Activated CD8-positive, alpha-beta memory T cell treated with anti-CD3 and anti-CD28 coated beads for 36 hours (primary cell): ENCODE data around the gene DUSP2. TPM values are rescaled to one million over a fixed set of nuclear protein-coding genes. Genes with fewer than 3 reads are reported as not detected.

Experiments
- CTCF ChIA-PET: fragments of 350-600 bp; sonication (Branson Sonifier 250); formaldehyde crosslinking; loops from one replicate; lab custom pipeline; 2021; ENCODE audit warnings: antibody characterized with exemption; lab: Charles Lee
- POLR2A ChIA-PET: fragments of 350-600 bp; sonication (Branson Sonifier 250); formaldehyde crosslinking; loops from one replicate; lab custom pipeline; 2021; ENCODE audit warnings: antibody characterized with exemption; lab: Charles Lee
- total RNA-seq, 2 experiments: library from RNA; stranded (reverse); gene quantifications; one replicate each; pipeline ENCODE4 v1.2.3, GENCODE V29; 2021

The DUSP2 gene
- total RNA-seq, 2 experiments from 2014 or later = 297 to 298 TPM

DNA sequence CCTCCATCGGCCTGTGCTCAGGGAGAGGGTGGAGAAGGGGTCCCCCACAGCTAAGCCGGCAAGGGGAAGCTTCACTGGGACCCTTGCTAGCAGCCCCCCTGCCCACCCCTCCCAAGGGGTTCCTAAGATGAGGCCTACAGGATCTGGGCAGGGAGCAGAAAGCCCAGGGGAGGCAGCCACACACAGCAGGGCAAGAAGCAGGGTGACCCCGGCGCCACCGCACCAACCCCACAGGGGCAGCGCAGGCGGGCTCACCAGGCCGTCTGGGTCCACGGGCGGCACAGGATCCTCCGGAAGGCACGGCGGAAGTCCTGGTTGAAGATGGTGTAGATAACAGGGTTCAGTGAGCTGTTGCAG, 30.7 kb downstream of the DUSP2 start:
- POLR2A ChIA-PET = no interaction called here
- CTCF ChIA-PET = interaction anchor here (0.9 to 1.8 kb wide), 3 partner anchors 24 to 92 kb away, joined by 3 to 6 read pairs (median 5); partner anchors contain the start of gene ASTL

DNA sequence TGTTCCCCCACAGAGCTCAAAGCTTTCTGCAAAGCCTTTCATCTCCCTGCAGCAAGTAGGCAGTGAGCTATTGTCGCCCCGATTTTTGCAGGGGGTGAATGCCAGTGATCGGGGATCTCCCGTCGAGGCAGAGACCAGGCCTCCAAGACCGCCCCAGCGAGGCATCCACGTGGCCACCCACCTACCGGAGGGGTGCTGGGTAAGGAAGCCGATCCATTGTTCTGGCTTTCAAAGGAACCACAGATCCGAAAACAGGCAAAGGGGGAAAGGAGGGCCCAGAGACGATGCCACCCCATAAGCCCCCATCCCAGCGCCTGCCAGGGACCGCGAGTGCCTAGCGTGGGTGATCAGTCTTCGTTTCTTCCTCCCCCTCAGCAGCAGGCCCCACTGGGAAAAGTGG, 31.3 kb downstream of the DUSP2 start:
- ChIA-PET CTCF (interaction anchor here (1.5 to 1.8 kb wide), 2 partner anchors 61 to 121 kb away, joined by 3 to 6 read pairs; no protein-coding TSS in a partner anchor), POLR2A (no interaction called here)

DNA sequence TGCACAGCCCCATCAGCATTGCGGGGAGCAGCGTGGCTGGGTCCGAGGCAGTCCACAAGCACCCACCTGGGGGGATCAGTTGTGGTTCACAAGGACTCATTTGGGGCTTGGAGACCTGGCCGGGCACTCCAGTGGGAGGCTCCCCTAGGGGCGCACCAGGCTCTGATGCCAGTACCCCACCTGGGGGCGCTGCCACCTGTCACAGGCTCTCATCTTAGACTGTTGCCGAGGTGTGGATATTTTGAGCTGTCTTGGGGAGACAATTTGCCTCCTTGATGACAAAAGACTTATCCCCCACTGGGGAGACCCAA, 31.9 kb downstream of the DUSP2 start:
- CTCF ChIA-PET = interaction anchor here (0.8 to 1.8 kb wide), 3 partner anchors 11 to 121 kb away, joined by 3 to 6 read pairs (median 4); no protein-coding TSS in a partner anchor
- POLR2A ChIA-PET = no interaction called here

DNA sequence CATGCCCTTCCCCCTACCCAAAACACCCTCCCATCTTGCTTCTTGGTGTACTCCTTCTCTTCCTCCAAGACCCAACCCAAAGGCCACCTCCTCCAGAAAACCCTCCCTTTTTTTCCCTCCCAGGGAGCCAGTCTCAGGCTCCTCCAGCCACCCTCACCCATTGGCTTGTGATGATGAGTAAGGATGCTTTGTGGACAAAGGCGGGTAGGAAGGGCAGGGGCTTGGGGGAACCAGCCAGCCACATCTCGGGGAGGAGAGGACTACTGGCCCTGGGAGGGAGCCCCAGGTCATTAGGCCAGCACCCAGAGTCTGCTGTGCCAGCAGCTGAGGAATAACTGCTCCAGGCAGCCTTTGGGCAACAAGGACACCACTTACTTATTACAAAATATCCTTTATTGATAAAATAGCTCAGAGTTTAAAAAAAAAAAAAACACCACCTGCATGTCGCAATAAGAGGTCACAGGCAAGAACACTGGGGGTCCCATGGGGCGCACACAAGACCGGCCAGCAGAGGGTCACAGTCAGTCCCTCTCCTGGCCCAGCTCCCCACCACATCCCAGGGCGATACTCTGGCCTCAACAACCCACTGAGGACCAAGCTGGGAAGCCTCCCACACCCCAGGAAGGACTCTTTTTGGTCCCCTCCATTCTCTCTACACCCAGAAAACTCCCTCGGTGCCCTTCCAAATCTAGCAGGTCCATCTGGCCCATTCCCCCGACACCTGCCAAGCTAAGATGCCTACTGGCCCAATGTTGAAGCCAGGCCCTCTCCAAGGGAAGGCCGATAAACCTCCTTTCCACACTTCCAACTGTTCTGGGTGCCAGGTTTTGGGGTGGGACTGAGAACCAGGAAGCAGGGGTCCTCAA, 32.5 kb downstream of the DUSP2 start:
- ChIA-PET CTCF (interaction anchor here (0.8 to 1.5 kb wide), 2 partner anchors 11 to 120 kb away, joined by 3 to 4 read pairs; no protein-coding TSS in a partner anchor), POLR2A (no interaction called here)

DNA sequence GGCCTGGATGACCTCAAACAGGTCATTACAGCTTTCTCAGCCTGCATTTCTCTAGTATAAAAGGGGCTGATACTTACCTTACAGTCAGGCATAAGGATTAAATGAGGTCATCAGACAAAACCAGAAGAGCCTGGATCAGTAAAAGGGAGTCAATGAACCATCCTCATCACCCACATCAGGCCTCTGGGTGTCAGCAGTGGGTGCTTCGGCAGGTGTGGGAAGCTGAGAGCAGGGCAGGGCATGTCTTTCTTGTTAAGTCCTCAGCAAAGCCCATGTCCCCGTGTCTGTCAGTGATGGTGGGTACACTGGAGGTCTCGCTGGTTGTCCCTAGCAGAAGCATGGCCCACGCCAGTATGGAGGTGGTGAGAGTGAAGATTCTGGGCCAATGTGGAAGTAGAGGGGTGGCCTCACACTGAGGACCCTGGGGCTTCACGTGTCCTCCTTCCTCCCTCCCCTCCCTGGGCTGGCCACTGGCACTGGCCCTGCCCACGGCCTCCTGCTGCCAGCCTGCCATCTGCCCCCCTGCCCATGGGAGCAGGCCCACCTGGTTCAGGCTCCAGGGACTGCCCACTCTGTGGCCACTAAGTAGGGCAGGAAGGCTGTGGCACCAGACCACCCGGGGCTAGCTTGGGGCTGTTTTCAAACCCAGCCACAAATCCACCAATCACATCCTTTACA, 33.3 kb downstream of the DUSP2 start:
- POLR2A ChIA-PET = no interaction called here
- CTCF ChIA-PET = no interaction called here

DNA sequence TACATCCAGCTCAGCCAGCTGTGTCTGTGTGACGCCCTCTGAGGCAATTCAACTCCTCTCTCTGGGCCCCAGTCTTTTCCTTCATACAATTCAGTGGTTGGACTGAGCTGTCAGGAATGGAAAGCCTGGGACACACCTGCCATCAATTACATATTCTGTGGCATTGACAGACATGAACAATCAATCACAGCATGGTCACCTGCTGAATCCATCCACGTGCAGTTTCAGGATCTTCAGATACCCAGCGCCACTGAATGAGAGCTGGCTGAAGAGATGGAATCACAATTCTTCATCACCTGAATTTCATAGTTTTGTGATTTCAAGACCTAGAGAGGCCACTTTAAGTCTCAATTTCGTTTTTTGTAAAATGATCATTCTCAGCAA, 34.0 kb downstream of the DUSP2 start:
- ChIA-PET CTCF (no interaction called here), POLR2A (no interaction called here)

DNA sequence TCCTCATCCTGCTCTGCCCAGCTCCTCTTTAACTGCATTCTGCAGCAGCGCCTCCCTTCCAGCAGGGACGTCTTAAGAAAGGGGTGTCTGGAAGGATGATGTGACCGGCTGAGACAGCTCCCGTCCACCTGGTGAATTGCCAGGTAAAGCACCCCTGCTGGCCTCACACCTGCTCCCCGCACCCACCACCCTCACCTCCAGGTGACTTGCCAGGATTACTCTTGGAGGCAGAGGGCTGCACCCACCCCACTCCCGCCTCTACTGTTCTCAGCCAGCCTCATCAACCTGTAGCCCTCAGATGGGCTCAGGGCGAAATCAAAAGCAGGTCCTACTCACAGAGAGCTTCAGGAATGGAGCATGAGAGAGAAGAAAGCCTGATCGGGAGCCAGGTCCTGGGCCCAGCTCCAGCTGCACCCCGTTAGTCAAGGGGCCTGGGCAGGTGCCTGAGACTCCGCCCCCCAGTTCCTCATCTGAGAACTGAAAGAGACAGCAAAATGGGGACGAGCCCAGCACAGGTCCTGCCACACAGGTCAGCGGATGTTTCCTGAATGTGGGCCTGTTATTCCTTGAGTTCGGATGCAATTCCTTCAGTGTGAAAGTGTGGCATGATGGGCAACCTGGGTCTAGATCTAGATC, 34.5 kb downstream of the DUSP2 start:
- CTCF ChIA-PET = no interaction called here
- POLR2A ChIA-PET = no interaction called here

DNA sequence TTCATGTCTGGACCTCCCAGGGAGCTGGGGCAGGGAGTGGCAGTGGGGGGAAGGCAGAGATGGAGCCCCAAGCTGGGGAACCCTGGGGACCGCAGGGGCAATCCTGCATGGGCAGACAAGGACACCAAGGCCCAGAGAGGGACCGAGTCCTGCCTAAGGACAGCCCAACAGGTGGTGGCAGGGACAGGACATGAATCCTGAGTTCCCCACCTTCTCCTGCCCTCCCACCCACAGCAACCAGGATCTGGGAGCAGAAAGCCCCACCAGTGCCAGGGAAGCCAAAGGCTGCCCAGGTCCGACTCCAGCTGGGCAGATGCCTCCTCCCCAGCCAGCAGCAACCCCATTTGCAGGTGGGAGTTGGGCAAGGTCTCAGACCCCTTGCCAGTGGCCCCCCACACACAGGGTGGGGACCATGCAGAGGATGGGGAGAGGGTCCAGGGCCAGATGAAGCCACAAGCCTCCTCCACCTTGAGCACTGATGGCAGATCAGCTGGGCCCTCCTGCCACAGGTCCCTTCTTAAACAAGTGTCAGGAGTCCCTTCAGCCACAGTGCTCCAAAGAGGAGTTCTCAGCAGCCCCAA, 35.2 kb downstream of the DUSP2 start:
- ChIA-PET CTCF (no interaction called here), POLR2A (no interaction called here)

DNA sequence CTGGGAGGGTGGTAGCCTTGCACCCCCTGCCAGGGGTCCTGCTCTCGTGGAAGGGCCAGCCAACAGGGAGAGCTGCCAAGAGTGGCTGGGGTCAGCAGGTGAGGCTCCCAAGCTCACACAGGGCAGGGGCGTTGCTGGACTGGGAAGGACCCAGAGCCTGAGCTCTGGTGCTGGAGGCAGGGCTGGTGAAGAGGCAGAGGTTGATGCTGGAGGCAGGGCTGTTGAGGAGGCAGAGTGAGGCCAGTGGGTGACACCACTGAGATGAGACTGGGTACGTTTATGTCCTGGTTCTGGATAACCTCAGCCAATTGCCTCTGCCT, 35.9 kb downstream of the DUSP2 start:
- POLR2A ChIA-PET = no interaction called here
- CTCF ChIA-PET = no interaction called here

DNA sequence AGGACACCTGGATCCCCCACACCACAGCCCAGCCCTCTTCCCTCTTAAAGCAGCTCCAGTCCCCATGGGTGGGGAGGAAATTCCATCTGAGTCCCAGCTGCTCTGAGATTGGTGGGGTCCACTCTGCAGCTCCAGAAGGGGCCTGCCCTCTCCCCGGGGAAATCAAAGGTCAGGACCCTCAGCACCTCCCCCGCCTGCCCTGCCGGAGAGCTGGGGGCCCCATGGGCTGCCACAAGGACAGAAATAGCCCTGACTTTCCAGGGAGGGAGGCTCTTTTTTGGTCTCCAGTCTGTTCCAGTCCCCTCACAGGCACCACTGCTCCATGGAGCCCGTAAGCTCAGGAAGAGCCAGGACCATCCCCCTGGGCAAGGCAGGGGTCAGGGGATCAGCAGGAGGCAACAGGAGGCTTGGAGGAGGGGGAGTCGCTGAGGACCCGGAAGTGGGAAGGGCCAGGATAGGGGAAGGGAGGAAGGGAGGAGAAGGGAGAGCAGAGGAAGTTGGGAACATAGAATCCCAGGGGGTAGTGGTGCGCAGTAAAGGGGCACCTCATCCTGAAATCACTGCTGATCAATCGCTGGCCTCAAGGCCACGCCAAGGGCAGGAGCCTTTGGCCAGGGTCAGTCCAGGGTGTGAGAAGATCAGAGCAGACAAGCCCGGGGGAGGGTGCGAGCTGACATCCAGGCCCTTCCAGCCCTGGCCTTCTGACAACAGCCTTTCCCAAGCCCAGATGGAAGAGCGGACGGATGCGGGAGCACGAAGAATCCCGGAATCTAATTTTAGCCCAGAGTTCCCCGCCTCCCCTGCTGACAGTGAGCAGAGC, 36.5 kb downstream of the DUSP2 start:
- CTCF ChIA-PET = interaction anchor here (1.8 kb wide), 1 partner anchor 8 kb away, joined by 6 read pairs; the partner anchor contains the start of gene ADRA2B
- POLR2A ChIA-PET = no interaction called here

DNA sequence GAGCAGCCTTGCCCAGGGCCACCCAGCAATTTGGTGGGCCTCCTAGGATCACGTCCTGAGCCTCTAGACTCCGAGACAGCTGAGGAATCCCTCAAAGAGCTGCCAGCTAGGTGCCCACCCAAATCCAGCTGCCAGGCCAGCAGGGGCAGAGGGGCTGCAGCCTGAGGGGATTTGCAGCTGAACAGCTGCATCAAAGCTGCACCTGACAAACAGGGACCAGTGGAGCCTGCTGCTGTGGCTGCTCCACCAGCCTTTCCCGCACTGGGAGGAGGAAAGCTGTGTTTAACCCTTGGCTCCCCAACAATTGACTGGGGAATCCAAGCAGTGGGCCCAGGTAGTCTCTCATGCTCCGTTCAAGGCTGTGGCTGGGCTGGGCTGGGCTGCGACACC, 37.1 kb downstream of the DUSP2 start:
- POLR2A ChIA-PET = no interaction called here
- CTCF ChIA-PET = interaction anchor here (1.8 kb wide), 1 partner anchor 8 kb away, joined by 6 read pairs; the partner anchor contains the start of gene ADRA2B

DNA sequence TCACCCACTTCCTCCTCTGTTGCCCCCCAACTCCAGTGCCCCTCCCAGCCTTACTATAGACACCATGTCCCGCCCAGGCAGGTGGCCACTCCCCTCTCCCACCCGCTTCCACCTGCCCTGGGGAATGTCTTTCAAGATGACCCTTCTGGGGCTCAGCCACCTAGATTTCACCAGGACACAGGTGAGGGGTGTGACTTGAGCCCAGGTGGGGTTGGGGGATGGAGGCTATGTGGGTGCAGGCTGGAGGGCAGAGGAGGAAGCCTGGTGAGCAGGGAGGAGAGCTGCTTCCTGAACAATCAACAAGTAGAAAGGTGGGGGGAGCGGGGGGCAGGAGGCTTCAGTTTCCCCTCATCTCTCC, 37.6 kb downstream of the DUSP2 start:
- ChIA-PET CTCF (interaction anchor here (1.8 kb wide), 1 partner anchor 9 kb away, joined by 6 read pairs; the partner anchor contains the start of gene ADRA2B), POLR2A (no interaction called here)

DNA sequence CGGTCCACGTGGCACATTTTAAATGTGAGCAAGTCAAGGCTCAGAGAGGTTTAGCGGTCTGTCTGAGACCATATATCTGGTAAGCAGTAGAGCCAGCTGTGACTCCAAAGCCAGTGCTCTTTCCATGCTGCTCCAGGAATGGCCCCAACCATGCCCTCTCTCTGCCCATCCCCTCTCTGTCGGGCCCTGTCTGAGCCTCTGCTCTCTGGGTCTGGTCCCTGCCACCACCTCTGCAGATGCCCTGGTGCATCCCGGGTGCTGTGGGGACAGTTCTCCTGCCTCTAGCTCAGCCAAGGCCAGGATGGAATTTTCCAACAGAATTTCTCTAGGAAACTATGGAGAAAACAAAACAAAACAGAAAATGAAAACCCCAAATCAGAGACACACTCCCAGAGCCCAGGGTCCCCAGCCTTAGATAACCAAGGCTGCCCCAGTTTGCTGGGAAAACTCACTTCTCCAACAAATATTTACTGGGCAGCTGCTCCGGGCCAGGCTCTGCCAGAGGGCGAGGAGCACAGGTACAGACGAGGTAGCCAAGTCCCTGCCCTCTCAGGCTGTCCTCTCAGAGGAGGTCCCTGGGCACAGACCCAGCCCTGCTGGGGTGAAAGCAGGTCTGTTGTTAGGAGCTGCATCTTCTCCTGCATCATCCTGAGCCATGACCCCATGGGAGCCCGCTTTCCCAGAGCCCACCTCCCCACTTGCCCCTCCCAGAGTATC, 38.1 kb downstream of the DUSP2 start:
- CTCF ChIA-PET = interaction anchor here (1.8 kb wide), 1 partner anchor 9 kb away, joined by 6 read pairs; the partner anchor contains the start of gene ADRA2B

DNA sequence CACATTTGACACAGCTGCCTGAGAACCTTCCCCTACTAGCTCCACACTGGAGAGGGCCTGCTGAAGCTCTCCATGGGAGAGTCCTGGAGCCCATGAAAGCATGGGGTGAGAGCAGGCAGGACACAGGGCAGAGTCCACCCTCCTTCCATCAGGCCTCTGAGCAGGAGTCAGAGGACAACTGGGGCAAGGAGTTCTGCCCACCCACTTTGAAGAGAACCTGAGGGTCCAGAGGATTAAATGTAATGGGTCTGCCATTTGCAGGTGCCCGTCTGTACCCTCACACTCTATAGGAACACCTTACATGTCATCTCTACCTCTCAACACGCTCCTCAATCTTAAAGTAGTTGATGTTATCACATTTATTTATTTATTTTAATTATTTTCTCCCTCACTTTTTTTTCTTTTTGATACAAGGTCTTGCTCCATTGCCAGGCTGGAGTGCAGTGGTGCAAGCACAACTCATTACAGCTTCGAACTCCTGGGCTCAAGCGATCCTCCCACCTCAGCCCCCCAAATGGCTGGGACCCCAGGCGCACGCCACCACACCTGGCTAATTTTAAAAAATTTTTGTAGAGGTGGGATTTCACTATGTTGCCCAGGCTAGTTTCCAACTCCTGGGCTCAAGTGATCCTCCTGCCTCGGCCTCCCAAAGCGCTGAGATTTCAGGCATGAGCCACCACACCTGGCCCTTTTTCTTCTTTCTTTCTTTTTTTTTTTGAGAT, 39.1 kb downstream of the DUSP2 start:
- CTCF ChIA-PET = interaction anchor here (2.0 kb wide), 1 partner anchor 10 kb away, joined by 6 read pairs; the partner anchor contains the start of gene ADRA2B
- POLR2A ChIA-PET = no interaction called here

More for the DNA sequence above, 38.1 kb downstream of the DUSP2 start:
- POLR2A ChIA-PET = no interaction called here

DNA sequence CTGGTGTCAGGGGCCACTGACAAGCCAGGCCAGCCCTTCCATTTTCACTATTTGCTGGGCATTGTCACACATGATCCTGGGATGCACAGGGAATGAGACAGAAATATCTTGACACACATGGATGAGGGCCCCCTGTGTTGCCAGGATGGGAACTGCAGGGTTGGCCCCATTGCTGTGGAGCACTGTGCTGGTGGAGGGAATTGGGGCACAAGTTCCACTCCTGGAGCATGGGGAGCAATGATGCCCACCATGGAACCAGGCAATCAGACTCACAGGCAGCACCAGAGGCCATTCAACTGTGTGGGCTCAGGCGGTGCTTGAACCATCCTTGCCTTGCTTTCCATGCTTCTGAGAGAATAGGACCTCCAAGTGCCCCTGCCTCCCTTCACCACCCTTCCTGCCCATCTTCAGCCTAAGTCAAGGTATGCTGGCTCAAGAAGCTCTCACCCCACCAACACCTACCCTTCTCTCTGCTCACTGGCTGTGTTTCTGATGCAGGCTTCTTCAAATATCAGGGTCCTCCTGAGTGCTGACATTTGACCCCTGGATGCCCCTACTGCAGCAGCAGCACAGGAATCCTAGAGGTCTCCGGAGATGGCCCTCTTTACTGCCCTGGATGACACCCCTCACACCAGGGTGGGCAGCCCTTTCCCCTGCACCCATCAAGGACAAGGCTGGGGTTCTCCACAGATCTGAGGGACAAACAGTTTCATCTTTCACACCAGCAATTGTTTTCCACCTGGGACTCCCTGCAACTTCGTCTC, 39.9 kb downstream of the DUSP2 start:
- POLR2A ChIA-PET = no interaction called here
- CTCF ChIA-PET = interaction anchor here (2.0 kb wide), 1 partner anchor 11 kb away, joined by 6 read pairs; the partner anchor contains the start of gene ADRA2B

DNA sequence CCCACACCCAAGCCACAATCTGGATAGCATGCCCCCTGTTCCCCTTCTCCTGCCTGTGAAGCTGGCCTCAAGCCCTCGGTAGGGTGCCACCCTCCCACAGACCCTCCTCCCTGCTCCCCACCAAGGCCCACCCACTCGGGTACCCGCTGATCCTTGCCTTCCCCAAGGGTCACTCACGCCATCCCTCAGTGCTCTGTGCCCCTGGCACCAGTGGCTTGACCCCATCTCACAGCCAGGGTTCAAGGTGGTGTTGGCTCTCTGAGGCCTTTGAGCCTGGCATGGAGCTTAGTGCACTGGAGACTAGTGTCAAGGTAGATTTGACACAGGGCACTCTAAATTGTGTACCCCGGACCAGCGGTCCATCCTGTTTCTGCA, 40.8 kb downstream of the DUSP2 start:
- CTCF ChIA-PET = interaction anchor here (2.0 kb wide), 1 partner anchor 12 kb away, joined by 6 read pairs; the partner anchor contains the start of gene ADRA2B
- POLR2A ChIA-PET = no interaction called here
